ENCODE data around the gene INAFM1. TPM values are rescaled to one million over a fixed set of nuclear protein-coding genes. Genes with fewer than 3 reads are reported as not detected.

The INAFM1 gene
- 10 to 100 TPM; 12.4 to 13.7 TPM for total RNA-seq

DNA sequence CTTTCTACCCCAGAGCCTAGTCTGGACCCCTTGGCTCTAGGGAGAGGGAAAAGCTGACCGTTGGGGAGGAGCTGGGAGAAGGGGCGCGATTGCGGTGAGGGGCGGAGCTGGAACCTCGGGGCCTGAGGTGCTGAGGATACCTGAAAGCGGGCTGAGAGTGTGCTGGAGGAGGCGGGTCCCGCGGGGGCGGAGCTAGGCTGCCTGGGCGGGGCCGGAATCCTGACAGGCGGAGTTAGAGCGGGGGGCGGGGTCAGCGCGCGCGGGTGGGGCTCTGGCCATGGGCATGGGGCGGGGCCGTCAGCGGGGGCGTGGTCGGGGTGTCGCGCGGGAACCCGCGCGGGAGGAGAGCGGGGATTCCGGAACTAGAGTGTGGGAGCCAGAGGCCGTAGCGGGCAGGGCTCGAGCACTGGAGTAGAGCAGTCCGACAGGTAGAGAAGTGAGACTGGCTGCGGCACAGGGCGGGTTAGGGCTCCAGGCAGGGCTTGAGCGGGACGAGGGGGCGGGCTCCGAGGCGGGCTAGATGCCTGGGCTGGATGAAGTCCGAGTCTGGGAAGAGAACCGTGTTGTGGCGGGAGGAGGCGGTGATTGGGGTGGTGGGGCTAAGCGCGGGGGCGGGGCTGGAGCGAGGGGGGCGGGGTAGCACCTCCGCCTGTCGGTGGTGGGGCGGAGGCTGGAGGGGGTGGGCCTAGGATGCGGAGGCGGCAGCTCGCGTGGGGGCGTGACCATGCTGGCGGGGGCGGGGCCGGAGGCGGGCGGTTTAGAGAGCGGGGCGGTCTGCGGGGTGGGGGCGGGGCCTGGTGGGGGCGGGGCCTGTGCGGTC, at the start of gene INAFM1:
Gene INAFM1 (plus strand): TSS at position 815 of the 820 bp plus-strand sequence. CDS start 35 bp downstream, outside the sequence.
- POLR2A ChIA-PET, result interaction anchor here (0.6 to 3.4 kb wide), 10 partner anchors 9 to 488 kb away, joined by 3 to 38 read pairs (median 4); partner anchors contain the start of genes CCDC9, DHX34 and ZC3H4
- intact Hi-C loops (cut with micrococcal nuclease), result loop anchor here (1.0 to 5.0 kb wide), 4 partner anchors 17 to 328 kb away; partner anchors contain the start of genes DHX34 and ZC3H4
- peak within 1 kb of the TSS; percentile 92 for H3K4me3 Mint-ChIP-seq
- peak; percentile 99 for DNase-seq
- CTCF ChIA-PET, result interaction anchor here (0.7 to 3.9 kb wide), 13 partner anchors 11 to 490 kb away, joined by 3 to 29 read pairs (median 3); partner anchors contain the start of genes CCDC9, DHX34 and NAPA
- H3K27ac Mint-ChIP-seq, result peak within 1 kb of the TSS; percentile 97
- peaks cover 14% of the 10 kb centered on the region for H3K36me3 Mint-ChIP-seq
- peaks cover 21% of the 10 kb centered on the region for H3K4me1 Mint-ChIP-seq (ENCODE audit: low read depth)
- H3K27me3 Mint-ChIP-seq, result no peaks in the 10 kb centered on the region
- H3K9me3 Mint-ChIP-seq, result no peaks in the 10 kb centered on the region

DNA sequence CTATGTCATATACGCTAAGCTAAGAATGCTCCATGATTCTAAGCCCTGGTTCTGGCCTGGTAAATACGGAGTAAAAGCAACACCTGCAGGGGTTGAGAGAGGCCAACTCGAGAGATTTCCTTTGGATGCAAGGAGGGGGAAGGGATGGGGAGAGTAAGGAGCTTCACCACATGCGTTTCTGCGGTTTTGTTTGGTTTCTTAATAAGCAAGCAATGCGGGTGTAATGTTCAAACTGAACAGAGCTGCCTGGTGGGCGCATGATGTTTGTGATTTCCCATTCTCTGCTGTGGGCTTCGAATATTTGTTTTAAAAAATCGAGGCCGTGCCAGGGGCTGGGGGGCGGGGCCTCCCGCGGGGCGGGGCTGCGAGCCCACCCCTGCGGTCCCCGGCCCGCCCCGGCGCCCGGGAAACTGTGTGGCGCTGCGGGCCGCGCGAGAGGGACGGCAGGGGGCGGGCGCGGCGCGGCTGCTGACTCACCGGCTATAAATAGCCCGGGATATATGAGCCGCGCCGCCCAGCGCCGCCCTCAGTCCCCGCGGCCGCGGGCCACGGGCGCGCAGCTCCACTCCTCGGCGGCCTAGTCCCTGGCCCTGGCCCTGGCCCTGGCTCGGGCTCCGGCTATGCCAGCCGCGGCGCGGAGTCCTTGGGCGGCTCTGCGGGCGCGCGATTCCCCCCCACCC, 48.8 kb upstream of the INAFM1 start:
- Mint-ChIP-seq H3K4me1 (ENCODE audit: low read depth) (peaks cover 10% of the 10 kb centered on the region), H3K9me3 (no peaks in the 10 kb centered on the region), H3K27me3 (no peaks in the 10 kb centered on the region), H3K4me3 (peak overlapping the region; percentile 77), H3K27ac (peak overlapping the region; percentile 89), H3K36me3 (peaks cover 9% of the 10 kb centered on the region)
- ChIA-PET POLR2A (interaction anchor here (0.6 to 2.1 kb wide), 25 partner anchors 11 to 438 kb away, joined by 3 to 32 read pairs (median 4); partner anchors contain the start of genes CCDC9, INAFM1, SAE1 and SLC1A5), CTCF (interaction anchor here (0.6 to 8.0 kb wide), 16 partner anchors 10 to 650 kb away, joined by 3 to 141 read pairs (median 4); partner anchors contain the start of genes CCDC9 and SAE1)
- peak; percentile 88 for DNase-seq
- intact Hi-C loops (cut with micrococcal nuclease), result loop anchor here (1.0 to 2.0 kb wide), 3 partner anchors 30 to 67 kb away; partner anchors contain the start of gene CCDC9

DNA sequence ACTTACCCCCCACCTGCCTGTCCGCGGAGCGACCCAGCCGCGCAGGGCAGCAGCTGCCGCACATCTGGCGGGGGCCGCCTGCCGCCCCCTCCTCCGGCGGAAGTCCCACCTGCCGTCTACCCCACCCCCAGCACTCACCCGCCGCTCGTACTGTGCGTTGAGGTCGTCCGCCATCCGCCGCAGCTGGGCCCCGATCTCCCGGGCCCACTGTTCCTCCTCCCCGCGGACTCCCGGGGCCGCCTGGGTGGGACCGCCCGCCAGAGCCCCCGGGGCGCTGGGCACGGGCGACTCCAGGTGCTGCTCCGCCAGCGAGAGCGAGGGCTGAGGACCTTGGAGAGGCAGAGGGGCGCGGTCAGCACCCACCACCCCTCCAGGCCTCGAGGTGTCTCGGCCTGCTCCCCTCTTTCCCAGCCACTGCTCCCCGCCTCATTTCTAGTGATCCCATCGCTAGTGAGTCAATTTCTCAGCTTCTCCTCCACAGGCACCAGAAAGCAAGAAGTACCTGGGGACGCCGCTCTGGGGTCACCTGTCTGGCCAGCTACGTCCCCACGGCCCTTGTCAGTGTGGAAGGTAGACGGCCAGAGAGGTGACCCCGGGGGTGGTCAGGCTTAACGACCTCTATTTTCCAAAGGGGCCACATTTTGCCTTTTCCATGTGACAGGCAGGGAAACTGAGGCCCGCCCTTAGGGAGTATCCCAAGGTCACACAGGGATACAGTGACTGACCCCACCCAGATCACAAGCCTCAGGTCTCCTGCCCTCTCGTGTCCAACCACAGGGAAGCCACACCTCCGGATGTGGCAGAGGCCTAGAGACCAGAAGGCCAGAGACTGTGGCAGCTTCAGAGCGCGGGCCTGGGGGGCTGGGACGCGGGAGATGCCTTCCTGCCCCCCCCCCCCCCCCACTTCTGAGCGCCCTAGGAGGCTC, 48.0 kb upstream of the INAFM1 start:
- Mint-ChIP-seq H3K4me3 (peak overlapping the region; percentile 77), H3K36me3 (peaks cover 6% of the 10 kb centered on the region), H3K27ac (peak overlapping the region; percentile 89), H3K4me1 (ENCODE audit: low read depth) (peaks cover 15% of the 10 kb centered on the region), H3K27me3 (no peaks in the 10 kb centered on the region), H3K9me3 (no peaks in the 10 kb centered on the region)
- intact Hi-C loops (cut with micrococcal nuclease), result loop anchor here (1.0 to 2.0 kb wide), 3 partner anchors 30 to 68 kb away; partner anchors contain the start of gene CCDC9
- POLR2A ChIA-PET, result interaction anchor here (0.7 to 2.1 kb wide), 24 partner anchors 12 to 438 kb away, joined by 3 to 32 read pairs (median 4); partner anchors contain the start of genes CCDC9, INAFM1, SAE1 and SLC1A5
- CTCF ChIA-PET, result interaction anchor here (0.7 to 8.0 kb wide), 13 partner anchors 10 to 213 kb away, joined by 3 to 141 read pairs (median 5); partner anchors contain the start of genes CCDC9 and SAE1
- peak; percentile 83 for DNase-seq

DNA sequence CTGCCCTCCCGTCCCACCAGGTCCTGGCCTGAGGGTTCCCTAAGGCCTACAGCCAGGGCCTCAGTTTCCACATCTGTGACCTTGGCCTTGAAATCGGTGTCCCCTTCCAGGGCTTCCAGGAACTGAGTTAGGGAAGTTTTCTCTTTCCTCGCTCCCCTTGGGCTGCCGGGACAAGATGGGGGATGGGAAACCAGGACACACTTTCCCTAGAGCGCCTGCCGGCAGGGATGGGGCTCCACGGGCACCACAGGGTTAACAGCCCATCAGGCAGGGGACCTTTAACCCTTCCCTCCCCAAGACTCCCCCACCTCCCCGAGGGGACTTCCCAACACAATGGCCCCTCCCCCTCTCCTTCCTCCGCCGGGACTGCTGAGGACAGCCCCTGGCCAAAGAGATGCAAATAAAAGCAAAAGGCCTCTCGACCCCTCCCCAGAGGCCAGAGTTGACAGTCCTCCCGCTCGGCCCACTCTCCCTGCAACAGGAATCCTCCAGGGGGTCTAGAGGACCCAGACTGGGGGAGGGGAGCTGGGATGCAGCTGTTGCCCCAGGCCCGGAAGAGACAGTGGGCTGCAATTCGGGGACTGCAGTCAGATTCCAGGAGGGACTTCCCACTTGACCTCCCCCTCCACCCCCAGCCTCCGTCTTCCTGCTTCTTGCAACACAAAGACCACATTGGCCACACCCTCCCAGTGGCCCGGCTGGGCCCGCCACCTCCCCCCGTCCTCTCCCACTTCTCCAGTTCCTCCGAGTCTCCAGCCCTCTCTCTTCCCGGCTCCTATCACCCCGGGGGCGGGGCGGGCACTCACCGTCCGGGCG, 47.1 kb upstream of the INAFM1 start:
- Mint-ChIP-seq H3K27me3 (no peaks in the 10 kb centered on the region), H3K9me3 (no peaks in the 10 kb centered on the region), H3K36me3 (peaks cover 3% of the 10 kb centered on the region), H3K4me3 (peak overlapping the region; percentile 77), H3K4me1 (ENCODE audit: low read depth) (peaks cover 24% of the 10 kb centered on the region), H3K27ac (peak overlapping the region; percentile 89)
- POLR2A ChIA-PET, result interaction anchor here (0.8 to 2.1 kb wide), 15 partner anchors 12 to 114 kb away, joined by 3 to 32 read pairs (median 7); partner anchors contain the start of genes CCDC9, SAE1 and ZC3H4
- peak; percentile 83 for DNase-seq
- CTCF ChIA-PET, result interaction anchor here (0.7 to 8.0 kb wide), 5 partner anchors 16 to 214 kb away, joined by 3 to 141 read pairs (median 6); no protein-coding TSS in a partner anchor
- intact Hi-C loops (cut with micrococcal nuclease), result loop anchor here (2.0 kb wide), 3 partner anchors 17 to 69 kb away; no protein-coding TSS in a partner anchor

DNA sequence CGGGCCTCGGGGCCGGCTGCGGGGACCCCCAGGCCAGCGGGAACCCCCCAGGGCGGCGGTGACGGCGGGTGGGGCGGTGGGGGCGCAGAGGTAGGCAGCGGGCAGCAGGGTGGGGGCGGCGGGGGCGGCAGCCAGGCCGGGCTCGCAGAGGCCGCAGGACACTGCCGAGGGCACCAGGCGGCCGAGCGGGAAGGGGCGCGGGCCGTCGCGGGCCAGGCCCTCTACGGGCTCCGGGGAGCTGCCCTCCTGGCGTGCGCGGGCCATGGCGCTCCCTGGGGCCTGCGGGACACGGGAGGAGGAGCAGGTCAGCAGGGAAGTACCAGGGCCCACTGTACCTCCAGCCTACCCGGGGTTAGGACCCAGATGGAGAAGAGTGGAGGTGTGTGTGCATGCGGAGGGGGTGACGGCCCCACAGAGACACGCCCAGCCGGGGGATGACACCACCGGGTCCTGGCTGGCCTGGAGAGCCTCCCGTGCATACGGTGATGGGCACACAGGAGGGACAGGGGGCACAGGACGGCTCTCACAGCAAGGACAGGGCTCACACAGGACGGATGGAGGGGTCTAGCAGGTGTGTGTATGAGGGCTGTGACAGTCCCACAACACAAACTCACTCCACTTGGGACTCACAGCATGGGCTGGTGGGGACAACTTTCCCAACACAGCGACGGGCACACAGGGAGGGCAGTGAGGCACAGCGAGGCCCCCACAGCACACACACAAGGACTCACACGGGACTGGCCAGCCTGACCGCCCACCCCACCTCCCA, 46.3 kb upstream of the INAFM1 start:
- Mint-ChIP-seq H3K9me3 (no peaks in the 10 kb centered on the region), H3K4me1 (ENCODE audit: low read depth) (peaks cover 28% of the 10 kb centered on the region), H3K4me3 (no peak overlapping the region), H3K27ac (no peak overlapping the region), H3K27me3 (no peaks in the 10 kb centered on the region), H3K36me3 (peaks cover 3% of the 10 kb centered on the region)
- intact Hi-C loops (cut with micrococcal nuclease), result loop anchor here (2.0 kb wide), 1 partner anchor 18 kb away; no protein-coding TSS in a partner anchor
- CTCF ChIA-PET, result interaction anchor here (0.9 to 8.0 kb wide), 3 partner anchors 17 to 78 kb away, joined by 3 to 141 read pairs (median 6); no protein-coding TSS in a partner anchor
- DNase-seq, result peak; percentile 70
- POLR2A ChIA-PET, result interaction anchor here (0.8 to 2.0 kb wide), 3 partner anchors 16 to 41 kb away, joined by 6 to 8 read pairs (median 7); partner anchors contain the start of gene CCDC9

DNA sequence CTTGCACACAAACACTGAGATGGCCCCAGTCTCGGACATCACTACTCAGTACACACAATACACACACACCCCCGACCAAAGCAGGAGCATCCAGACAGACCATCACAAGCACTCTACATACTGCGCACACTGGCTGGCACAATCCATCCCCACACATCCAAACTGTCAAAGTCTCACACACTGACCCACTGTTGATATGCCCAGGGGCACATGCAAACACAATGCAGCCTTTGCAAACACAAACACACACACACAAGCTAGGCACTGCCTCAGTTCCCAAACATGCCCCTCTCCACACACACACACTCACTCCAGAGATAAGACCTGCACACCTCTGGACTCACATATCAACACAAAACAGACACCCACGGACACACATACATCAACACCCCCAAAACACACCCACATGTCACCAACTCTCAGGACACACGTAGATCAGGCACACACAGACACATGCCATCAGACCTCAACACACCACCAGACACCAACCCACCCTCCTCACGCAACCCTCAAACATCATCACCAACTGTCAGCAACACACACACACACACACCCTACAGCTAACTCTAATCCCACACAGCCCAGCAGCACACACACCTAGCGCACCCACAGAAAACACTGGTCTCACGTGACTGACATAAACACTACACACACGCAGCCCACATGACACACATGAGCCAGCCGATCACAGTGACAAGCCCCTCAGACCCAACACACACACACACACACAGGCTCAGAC, 45.6 kb upstream of the INAFM1 start:
- POLR2A ChIA-PET, result interaction anchor here (1.1 kb wide), 1 partner anchor 15 kb away, joined by 5 read pairs; no protein-coding TSS in a partner anchor
- peak; percentile 38 for DNase-seq
- intact Hi-C loops (cut with micrococcal nuclease), result loop anchor here (1.0 to 2.0 kb wide), 2 partner anchors 18 to 43 kb away; no protein-coding TSS in a partner anchor

DNA sequence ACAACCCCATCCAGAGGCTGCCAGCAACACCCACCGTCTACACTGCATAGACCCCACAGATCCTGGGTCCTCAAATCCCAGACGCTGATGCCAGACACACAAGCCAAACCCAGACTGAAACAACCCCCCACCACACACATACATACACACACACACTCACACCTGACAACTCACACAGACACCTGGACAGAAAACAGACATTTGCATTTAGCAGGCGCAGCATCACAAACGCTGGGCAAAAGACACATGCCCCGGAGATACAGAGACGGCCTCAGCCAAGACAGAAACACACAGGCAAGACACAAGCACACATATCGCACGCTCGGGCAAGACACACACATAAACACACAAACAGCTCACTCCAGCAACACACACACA, 45.0 kb upstream of the INAFM1 start:
- Mint-ChIP-seq H3K27me3 (no peaks in the 10 kb centered on the region), H3K27ac (no peak overlapping the region), H3K4me1 (ENCODE audit: low read depth) (peaks cover 28% of the 10 kb centered on the region), H3K9me3 (no peaks in the 10 kb centered on the region), H3K36me3 (peaks cover 3% of the 10 kb centered on the region), H3K4me3 (no peak overlapping the region)
- ChIA-PET POLR2A (interaction anchor here (1.1 kb wide), 1 partner anchor 14 kb away, joined by 5 read pairs; no protein-coding TSS in a partner anchor), CTCF (interaction anchor here (0.5 to 8.0 kb wide), 4 partner anchors 16 to 400 kb away, joined by 3 to 141 read pairs (median 4); no protein-coding TSS in a partner anchor)
- DNase-seq, result peak; percentile 32
- intact Hi-C loops (cut with micrococcal nuclease), result loop anchor here (1.0 to 2.0 kb wide), 2 partner anchors 19 to 43 kb away; no protein-coding TSS in a partner anchor

More for the DNA sequence above, 45.6 kb upstream of the INAFM1 start:
- H3K4me3 Mint-ChIP-seq, result no peak overlapping the region
- H3K9me3 Mint-ChIP-seq, result no peaks in the 10 kb centered on the region
- H3K4me1 Mint-ChIP-seq (ENCODE audit: low read depth), result peaks cover 28% of the 10 kb centered on the region
- H3K27me3 Mint-ChIP-seq, result no peaks in the 10 kb centered on the region
- H3K36me3 Mint-ChIP-seq, result peaks cover 3% of the 10 kb centered on the region
- CTCF ChIA-PET, result interaction anchor here (0.5 to 8.0 kb wide), 5 partner anchors 16 to 399 kb away, joined by 3 to 141 read pairs (median 3); no protein-coding TSS in a partner anchor
- H3K27ac Mint-ChIP-seq, result no peak overlapping the region

DNA sequence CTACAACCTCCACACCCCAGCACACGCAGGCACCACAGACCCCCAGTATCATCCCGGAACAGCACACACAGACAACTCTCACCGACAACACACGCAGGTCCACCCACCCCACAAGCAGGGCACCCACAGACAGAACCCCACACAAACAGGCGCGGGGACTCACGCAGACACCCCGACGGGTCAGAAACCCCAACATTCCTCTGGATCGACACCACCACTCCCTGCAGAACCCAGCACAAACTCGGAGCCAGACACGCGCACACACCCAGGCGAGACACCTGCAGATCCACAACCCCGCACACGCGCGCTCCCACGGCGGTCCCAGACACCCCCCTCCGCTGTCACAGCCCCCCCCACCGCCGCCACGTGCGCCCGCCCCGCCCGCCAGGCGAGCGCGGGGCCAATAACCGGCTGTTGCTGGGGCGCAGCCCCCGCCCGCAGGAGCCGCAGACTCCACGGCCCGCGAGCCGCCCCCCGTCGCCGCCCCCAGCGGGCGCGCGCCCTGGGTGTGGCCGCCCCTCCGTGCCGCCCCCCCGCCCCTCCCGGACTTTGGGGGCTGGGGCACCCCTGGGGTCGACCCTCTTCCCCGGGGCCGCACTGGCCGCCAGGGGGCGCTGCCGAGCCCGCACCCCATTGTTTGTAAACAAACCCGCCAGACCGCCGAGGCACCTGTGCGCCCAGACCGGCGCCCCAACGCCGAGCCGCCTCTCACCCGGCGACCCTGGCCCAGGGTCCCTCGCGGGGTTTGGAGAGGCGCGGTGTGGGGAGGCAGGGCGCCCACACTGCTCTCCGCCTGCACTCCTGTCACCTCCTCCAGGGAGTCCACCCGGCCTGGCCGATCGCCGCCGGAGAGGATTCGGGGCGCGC, 44.4 kb upstream of the INAFM1 start:
- no peaks in the 10 kb centered on the region for H3K9me3 Mint-ChIP-seq

More for the DNA sequence above, 44.4 kb upstream of the INAFM1 start:
- DNase-seq, result peak; percentile 85
- no peaks in the 10 kb centered on the region for H3K27me3 Mint-ChIP-seq
- ChIA-PET CTCF (interaction anchor here (0.8 to 8.0 kb wide), 3 partner anchors 15 to 72 kb away, joined by 3 to 141 read pairs (median 6); no protein-coding TSS in a partner anchor), POLR2A (interaction anchor here (1.1 kb wide), 1 partner anchor 14 kb away, joined by 5 read pairs; no protein-coding TSS in a partner anchor)
- intact Hi-C loops (cut with micrococcal nuclease), result no loop called here
- H3K27ac Mint-ChIP-seq, result no peak overlapping the region
- H3K4me3 Mint-ChIP-seq, result peak overlapping the region; percentile 48
- peaks cover 3% of the 10 kb centered on the region for H3K36me3 Mint-ChIP-seq
- peaks cover 28% of the 10 kb centered on the region for H3K4me1 Mint-ChIP-seq (ENCODE audit: low read depth)

Data from activated CD4-positive, alpha-beta memory T cell treated with anti-CD3 and anti-CD28 coated beads for 36 hours (primary cell).